ENCODE measurements around the gene PSMD2.

- TF ChIP-seq HCFC1 (IDR thresholded peaks at IDR 0.05; ENCODE audit: low read length) (no peak), MEF2A (IDR thresholded peaks at IDR 0.05; ENCODE audit: insufficient read depth, low read depth, low read length) (no peak), USF2 (IDR thresholded peaks at IDR 0.05; ENCODE audit: borderline replicate concordance, low read depth, low read length) (no peak), CHD2 (IDR thresholded peaks at IDR 0.05; ENCODE audit: borderline replicate concordance, low read depth, low read length) (no peak), CBX5 (IDR thresholded peaks at IDR 0.05; ENCODE audit: low read depth) (no peak), POLR2AphosphoS5 (IDR thresholded peaks at IDR 0.05; ENCODE audit: low read length) (no peak), YY1 (IDR thresholded peaks at IDR 0.05; ENCODE audit: low read depth, low read length) (no peak), BHLHE40 (IDR thresholded peaks at IDR 0.05; ENCODE audit: borderline replicate concordance in 1 of 2, low read depth in 2 of 2, low read length in 1 of 2) (no peak), JUND (IDR thresholded peaks at IDR 0.05; ENCODE audit: low read depth, low read length) (no peak), FOXM1 (IDR thresholded peaks at IDR 0.05; ENCODE audit: low read depth, low read length) (no peak), NBN (IDR thresholded peaks at IDR 0.05) (no peak), GABPA (IDR thresholded peaks at IDR 0.05; ENCODE audit: low read depth) (no peak)
- TF ChIP-seq, protein P1, sequence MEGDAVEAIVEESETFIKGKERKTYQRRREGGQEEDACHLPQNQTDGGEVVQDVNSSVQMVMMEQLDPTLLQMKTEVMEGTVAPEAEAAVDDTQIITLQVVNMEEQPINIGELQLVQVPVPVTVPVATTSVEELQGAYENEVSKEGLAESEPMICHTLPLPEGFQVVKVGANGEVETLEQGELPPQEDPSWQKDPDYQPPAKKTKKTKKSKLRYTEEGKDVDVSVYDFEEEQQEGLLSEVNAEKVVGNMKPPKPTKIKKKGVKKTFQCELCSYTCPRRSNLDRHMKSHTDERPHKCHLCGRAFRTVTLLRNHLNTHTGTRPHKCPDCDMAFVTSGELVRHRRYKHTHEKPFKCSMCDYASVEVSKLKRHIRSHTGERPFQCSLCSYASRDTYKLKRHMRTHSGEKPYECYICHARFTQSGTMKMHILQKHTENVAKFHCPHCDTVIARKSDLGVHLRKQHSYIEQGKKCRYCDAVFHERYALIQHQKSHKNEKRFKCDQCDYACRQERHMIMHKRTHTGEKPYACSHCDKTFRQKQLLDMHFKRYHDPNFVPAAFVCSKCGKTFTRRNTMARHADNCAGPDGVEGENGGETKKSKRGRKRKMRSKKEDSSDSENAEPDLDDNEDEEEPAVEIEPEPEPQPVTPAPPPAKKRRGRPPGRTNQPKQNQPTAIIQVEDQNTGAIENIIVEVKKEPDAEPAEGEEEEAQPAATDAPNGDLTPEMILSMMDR (IDR thresholded peaks at IDR 0.05 in 2 of 3, conservative IDR thresholded peaks at IDR 0.05 in 1 of 3; ENCODE audit: control insufficient read depth in 2 of 3, extremely low read depth in 1 of 3, insufficient read depth in 1 of 3, low read depth in 3 of 3, low read length in 3 of 3): no peak
These were observed 26.8 kb upstream of the PSMD2 start for GRCh38 chr3:184272269-184272668.

Data from GM12878 (cell line).